Activated T-cell treated with anti-CD3 and anti-CD28 coated beads, Interleukin-2, amount 50 U/mL, for 72 hours (primary cell): ENCODE data around the gene MTG2. TPM values are rescaled to one million over a fixed set of nuclear protein-coding genes. Genes with fewer than 3 reads are reported as not detected.
A peak's percentile ranks its signal among the peaks of the same experiment; 100 is the strongest.

Experiments used
- ATAC-seq, 2 donors: fragments of 150-1000 bp; cut with Tn5 transposase; replicated peaks in 1 of 2; 2 replicates each; pipeline ENCODE4 v1.10.0; 2021; ENCODE audit warnings: moderate library complexity in 2 of 2, mild to moderate bottlenecking in 1 of 2
- DNase-seq, 2 donors: peaks; one replicate each; pipeline ENCODE4 v3.0.0; 2021 to 2022; ENCODE audit warnings: mixed read lengths in 1 of 2
- H3K27ac Mint-ChIP-seq: one replicate; pipeline ENCODE4 v1.8.0; 2022; ENCODE audit warnings: mild to moderate bottlenecking, moderate library complexity, mixed read lengths
- H3K27me3 Mint-ChIP-seq: one replicate; pipeline ENCODE4 v1.8.0; 2022; ENCODE audit warnings: low read depth, mixed read lengths
- H3K36me3 Mint-ChIP-seq, 2 donors: one replicate each; pipeline ENCODE4 v1.8.0; 2022; ENCODE audit warnings: mixed read lengths in 2 of 2, mild to moderate bottlenecking in 1 of 2; ENCODE audit not compliant: insufficient read depth in 2 of 2
- H3K4me1 Mint-ChIP-seq: one replicate; pipeline ENCODE4 v1.8.0; 2022; ENCODE audit warnings: low read depth, mixed read lengths
- H3K4me3 Mint-ChIP-seq, 2 donors: one replicate each; pipeline ENCODE4 v1.8.0; 2022; ENCODE audit warnings: mild to moderate bottlenecking in 2 of 2, mixed read lengths in 2 of 2, moderate library complexity in 2 of 2
- H3K9me3 Mint-ChIP-seq, 2 donors: one replicate each; pipeline ENCODE4 v1.8.0; 2022; ENCODE audit warnings: mixed read lengths in 2 of 2
- total RNA-seq, 2 donors: library from RNA; stranded (reverse); gene quantifications; one replicate each; pipeline ENCODE4 v1.2.3, GENCODE V29; 2022

MTG2 gene
- total RNA-seq, 2 donors from 2014 or later: 28.3 to 48.2 TPM

GRCh38 chr20:62174021-62174804, 8.6 kb upstream of the MTG2 start:
- no peaks in the 10 kb centered on the region for H3K4me1 Mint-ChIP-seq
- ATAC-seq (no peak), DNase-seq (no peak)
- no peak overlapping the region for H3K4me3 Mint-ChIP-seq
- H3K27me3 Mint-ChIP-seq: no peaks in the 10 kb centered on the region
- H3K36me3 Mint-ChIP-seq: peaks cover 0 to 3% of the 10 kb centered on the region in 2 donors
- H3K27ac Mint-ChIP-seq: no peak overlapping the region
- H3K9me3 Mint-ChIP-seq: no peaks in the 10 kb centered on the region

GRCh38 chr20:62174870-62175624, 7.8 kb upstream of the MTG2 start:
- H3K27me3 Mint-ChIP-seq: no peaks in the 10 kb centered on the region
- peaks cover 0 to 3% of the 10 kb centered on the region in 2 donors for H3K36me3 Mint-ChIP-seq
- H3K4me1 Mint-ChIP-seq: no peaks in the 10 kb centered on the region
- H3K4me3 Mint-ChIP-seq: no peak overlapping the region
- ATAC-seq (no peak), DNase-seq (no peak)
- no peak overlapping the region for H3K27ac Mint-ChIP-seq
- no peaks in the 10 kb centered on the region for H3K9me3 Mint-ChIP-seq

GRCh38 chr20:62175711-62176110, 7.1 kb upstream of the MTG2 start:
- ATAC-seq (no peak), DNase-seq (no peak)
- no peaks in the 10 kb centered on the region for H3K9me3 Mint-ChIP-seq
- H3K27me3 Mint-ChIP-seq: no peaks in the 10 kb centered on the region
- no peaks in the 10 kb centered on the region for H3K4me1 Mint-ChIP-seq
- H3K4me3 Mint-ChIP-seq: no peak overlapping the region
- peaks cover 0 to 3% of the 10 kb centered on the region in 2 donors for H3K36me3 Mint-ChIP-seq
- no peak overlapping the region for H3K27ac Mint-ChIP-seq

GRCh38 chr20:62176866-62177265, 6.0 kb upstream of the MTG2 start:
- H3K27ac Mint-ChIP-seq: no peak overlapping the region
- H3K4me1 Mint-ChIP-seq: peaks cover 6% of the 10 kb centered on the region
- no peaks in the 10 kb centered on the region for H3K9me3 Mint-ChIP-seq

GRCh38 chr20:62177307-62177706, 5.5 kb upstream of the MTG2 start:
- H3K9me3 Mint-ChIP-seq: no peaks in the 10 kb centered on the region
- H3K36me3 Mint-ChIP-seq: peaks cover 0 to 3% of the 10 kb centered on the region in 2 donors
- H3K4me3 Mint-ChIP-seq: no peak overlapping the region
- H3K4me1 Mint-ChIP-seq: peaks cover 10% of the 10 kb centered on the region
- DNase-seq (no peak), ATAC-seq (no peak)
- no peaks in the 10 kb centered on the region for H3K27me3 Mint-ChIP-seq
- no peak overlapping the region for H3K27ac Mint-ChIP-seq

More at GRCh38 chr20:62176866-62177265, 6.0 kb upstream of the MTG2 start:
- H3K4me3 Mint-ChIP-seq: no peak overlapping the region
- ATAC-seq (no peak), DNase-seq (no peak)
- H3K36me3 Mint-ChIP-seq: peaks cover 0 to 3% of the 10 kb centered on the region in 2 donors
- no peaks in the 10 kb centered on the region for H3K27me3 Mint-ChIP-seq

GRCh38 chr20:62178316-62179161, 4.3 kb upstream of the MTG2 start:
- ATAC-seq (no peak), DNase-seq (no peak)
- no peaks in the 10 kb centered on the region for H3K9me3 Mint-ChIP-seq
- no peak overlapping the region for H3K27ac Mint-ChIP-seq
- no peaks in the 10 kb centered on the region for H3K27me3 Mint-ChIP-seq
- H3K4me1 Mint-ChIP-seq: peaks cover 13% of the 10 kb centered on the region
- H3K36me3 Mint-ChIP-seq: peaks cover 0 to 3% of the 10 kb centered on the region in 2 donors
- H3K4me3 Mint-ChIP-seq: no peak overlapping the region

- H3K36me3 Mint-ChIP-seq: peaks cover 0 to under 1% of the 10 kb centered on the region in 2 donors
- H3K27me3 Mint-ChIP-seq: no peaks in the 10 kb centered on the region
- H3K27ac Mint-ChIP-seq: no peak overlapping the region
- peaks cover 19% of the 10 kb centered on the region for H3K4me1 Mint-ChIP-seq
- DNase-seq: no peak
- no peak for ATAC-seq
- no peak overlapping the region for H3K4me3 Mint-ChIP-seq
- no peaks in the 10 kb centered on the region for H3K9me3 Mint-ChIP-seq
Measured at GRCh38 chr20:62179162-62179504, 3.7 kb upstream of the MTG2 start.

GRCh38 chr20:62181808-62182207, 1.0 kb upstream of the MTG2 start:
- DNase-seq (no peak), ATAC-seq (no peak)
- Mint-ChIP-seq H3K36me3 (no peaks in the 10 kb centered on the region), H3K9me3 (no peaks in the 10 kb centered on the region), H3K4me3 (peak overlapping the region; percentile 88 to 93), H3K27me3 (no peaks in the 10 kb centered on the region), H3K4me1 (peaks cover 29% of the 10 kb centered on the region), H3K27ac (peak overlapping the region; percentile 82)

- peak in 1 of 2 donors; percentile 10 for DNase-seq
- no peak for ATAC-seq
- Mint-ChIP-seq H3K27me3 (no peaks in the 10 kb centered on the region), H3K36me3 (no peaks in the 10 kb centered on the region), H3K9me3 (no peaks in the 10 kb centered on the region), H3K4me1 (peaks cover 41% of the 10 kb centered on the region), H3K4me3 (peak overlapping the region; percentile 88 to 93), H3K27ac (peak overlapping the region; percentile 85)
Measured at GRCh38 chr20:62183426-62184142, 756 bp downstream of the MTG2 start.

- H3K4me3 Mint-ChIP-seq: no peak overlapping the region
- DNase-seq (no peak), ATAC-seq (no peak)
- H3K9me3 Mint-ChIP-seq: no peaks in the 10 kb centered on the region
- no peaks in the 10 kb centered on the region for H3K27me3 Mint-ChIP-seq
- H3K4me1 Mint-ChIP-seq: peaks cover 41% of the 10 kb centered on the region
- H3K36me3 Mint-ChIP-seq: peaks cover 0 to 6% of the 10 kb centered on the region in 2 donors
- no peak overlapping the region for H3K27ac Mint-ChIP-seq
Measured at GRCh38 chr20:62186096-62186426, 3.2 kb downstream of the MTG2 start.

- no peak for ATAC-seq
- Mint-ChIP-seq H3K4me1 (peaks cover 31% of the 10 kb centered on the region), H3K27ac (no peak overlapping the region)
Measured at GRCh38 chr20:62186887-62187866, 4.3 kb downstream of the MTG2 start.

More at GRCh38 chr20:62186887-62187866, 4.3 kb downstream of the MTG2 start:
- Mint-ChIP-seq H3K9me3 (no peaks in the 10 kb centered on the region), H3K4me3 (no peak overlapping the region), H3K36me3 (peaks cover 0 to 6% of the 10 kb centered on the region in 2 donors), H3K27me3 (no peaks in the 10 kb centered on the region)
- DNase-seq: no peak
